GM18511 (cell line): ENCODE measurements around the gene PDS5B.
"Not testable (repeated sequence)": the region's sequence is repeated elsewhere in the genome, so short reads cannot be mapped to it uniquely, and the experiment has no call there.

Experiments used
- ATAC-seq: cut with Tn5 transposase; IDR thresholded peaks from one replicate; pipeline ENCODE4 v1.9.1; 2021; ENCODE audit warnings: mild to moderate bottlenecking, moderate library complexity; ENCODE audit not compliant: unreplicated experiment

The PDS5B gene

GRCh38 chr13:32722340-32722739 lies 136.1 kb downstream of the PDS5B start:
- no peak for ATAC-seq

- no peak for ATAC-seq
Measured at GRCh38 chr13:32723987-32724386, 137.7 kb downstream of the PDS5B start.

GRCh38 chr13:32726374-32727037 lies 140.3 kb downstream of the PDS5B start:
- no peak for ATAC-seq

- no peak for ATAC-seq
Measured at GRCh38 chr13:32728327-32728726, 142.1 kb downstream of the PDS5B start.

- ATAC-seq: not testable (repeated sequence)
Measured at GRCh38 chr13:32729097-32729496, 142.8 kb downstream of the PDS5B start.

- no peak for ATAC-seq
Measured at GRCh38 chr13:32731074-32731473, 144.8 kb downstream of the PDS5B start.

GRCh38 chr13:32731576-32731975 lies 145.3 kb downstream of the PDS5B start:
- ATAC-seq: no peak

- ATAC-seq: no peak
Measured at GRCh38 chr13:32733690-32734089, 147.4 kb downstream of the PDS5B start.

- no peak for ATAC-seq
Measured at GRCh38 chr13:32734511-32734910, 148.3 kb downstream of the PDS5B start.

- ATAC-seq: no peak
Measured at GRCh38 chr13:32735859-32736258, 149.6 kb downstream of the PDS5B start.

GRCh38 chr13:32736648-32737047 lies 150.4 kb downstream of the PDS5B start:
- ATAC-seq: no peak

GRCh38 chr13:32737111-32737571 lies 150.9 kb downstream of the PDS5B start:
- ATAC-seq: peak; percentile 76

GRCh38 chr13:32737679-32738078 lies 151.4 kb downstream of the PDS5B start:
- peak; percentile 75 for ATAC-seq

- no peak for ATAC-seq
Measured at GRCh38 chr13:32745509-32745908, 159.3 kb downstream of the PDS5B start.

GRCh38 chr13:32746474-32746873 lies 160.2 kb downstream of the PDS5B start:
- ATAC-seq: no peak

- no peak for ATAC-seq
Measured at GRCh38 chr13:32748305-32748704, 162.1 kb downstream of the PDS5B start.

GRCh38 chr13:32751340-32751739 lies 165.1 kb downstream of the PDS5B start:
- peak; percentile 44 for ATAC-seq

GRCh38 chr13:32752311-32752710 lies 166.1 kb downstream of the PDS5B start:
- ATAC-seq: no peak

GRCh38 chr13:32752997-32753606 lies 166.8 kb downstream of the PDS5B start:
- no peak for ATAC-seq

- ATAC-seq: no peak
Measured at GRCh38 chr13:32754179-32754578, 167.9 kb downstream of the PDS5B start.

- no peak for ATAC-seq
Measured at GRCh38 chr13:32759152-32759551, 172.9 kb downstream of the PDS5B start.

GRCh38 chr13:32761472-32761871 lies 175.2 kb downstream of the PDS5B start:
- ATAC-seq: no peak

GRCh38 chr13:32779119-32779518 lies 192.9 kb downstream of the PDS5B start:
- no peak for ATAC-seq
